Renal cortical epithelial cell (primary cell): ENCODE data around the gene KCNT1. TPM values are rescaled to one million over a fixed set of nuclear protein-coding genes. Genes with fewer than 3 reads are reported as not detected.
A peak's percentile ranks its signal among the peaks of the same experiment; 100 is the strongest.
"Not testable (repeated sequence)": the region's sequence is repeated elsewhere in the genome, so short reads cannot be mapped to it uniquely, and the experiment has no call there.

Source experiments
- DNase-seq: peaks from one replicate; pipeline ENCODE4 v3.0.0-alpha.2; 2011; ENCODE audit warnings: low read depth
- total RNA-seq: library from RNA; depleted of rRNA; stranded (reverse); fragments of >200 nt; gene quantifications from 2 replicates; pipeline ENCODE4 v1.2.3, GENCODE V29; 2014

KCNT1 gene
- total RNA-seq, 1 donor from 2014 or later = not detected

DNA sequence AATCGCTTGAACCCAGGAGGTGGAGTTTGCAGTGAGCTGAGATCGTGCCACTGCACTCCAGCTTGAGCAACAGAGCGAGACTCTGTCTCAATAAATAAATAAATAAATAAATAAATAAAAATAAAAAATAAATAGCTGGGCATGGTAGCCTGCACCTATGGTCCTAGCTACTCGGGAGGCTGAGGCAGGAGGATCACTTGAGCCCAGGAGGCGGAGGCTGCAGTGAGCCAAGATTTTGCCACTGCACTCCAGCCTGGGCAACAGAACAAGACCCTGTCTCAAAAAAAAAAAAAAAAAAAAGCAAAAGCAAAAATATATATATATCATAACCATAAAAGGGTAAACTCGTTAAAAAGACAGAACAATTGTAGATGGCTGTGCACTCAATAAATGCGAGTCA is 29.2 kb upstream of the KCNT1 start:
- not testable (repeated sequence) for DNase-seq

DNA sequence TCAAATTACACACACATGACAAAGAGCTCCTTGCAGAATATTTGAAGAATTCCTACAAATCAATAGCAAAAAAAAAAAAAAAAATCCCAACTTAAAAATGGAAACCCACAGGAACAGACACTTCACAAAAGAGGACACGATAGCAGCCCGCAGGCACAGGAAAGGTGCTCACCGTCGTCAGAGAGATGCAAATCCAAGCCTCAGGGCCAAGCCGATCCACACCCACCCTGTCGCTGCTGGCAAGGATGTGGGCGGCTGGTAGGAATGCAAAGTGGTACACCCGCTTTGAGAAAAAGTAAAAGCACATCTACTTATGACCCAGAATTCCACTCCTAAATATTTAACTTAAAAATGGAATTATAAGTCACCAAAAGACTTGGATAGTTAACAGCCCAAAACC is 28.0 kb upstream of the KCNT1 start:
- no peak for DNase-seq

DNA sequence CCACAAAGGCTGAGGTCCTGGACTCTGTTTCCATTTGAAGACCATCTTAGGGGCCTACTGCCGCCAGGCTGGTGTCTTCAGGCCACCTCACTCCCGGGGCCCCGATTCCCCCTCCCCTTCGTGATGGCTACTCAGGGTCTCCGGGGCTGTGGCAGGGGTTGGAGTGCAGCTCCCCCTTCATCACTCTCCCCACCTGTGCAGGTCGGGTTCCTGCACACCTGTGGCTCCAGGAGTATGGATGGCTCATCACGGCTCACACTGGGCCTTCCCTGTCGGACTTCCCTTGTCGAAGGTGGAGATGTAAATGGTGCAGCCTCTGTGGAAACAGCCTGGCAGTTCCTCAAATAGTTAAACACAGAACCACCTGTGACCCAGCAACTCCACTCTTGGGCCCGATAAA is 27.0 kb upstream of the KCNT1 start:
- DNase-seq = no peak

DNA sequence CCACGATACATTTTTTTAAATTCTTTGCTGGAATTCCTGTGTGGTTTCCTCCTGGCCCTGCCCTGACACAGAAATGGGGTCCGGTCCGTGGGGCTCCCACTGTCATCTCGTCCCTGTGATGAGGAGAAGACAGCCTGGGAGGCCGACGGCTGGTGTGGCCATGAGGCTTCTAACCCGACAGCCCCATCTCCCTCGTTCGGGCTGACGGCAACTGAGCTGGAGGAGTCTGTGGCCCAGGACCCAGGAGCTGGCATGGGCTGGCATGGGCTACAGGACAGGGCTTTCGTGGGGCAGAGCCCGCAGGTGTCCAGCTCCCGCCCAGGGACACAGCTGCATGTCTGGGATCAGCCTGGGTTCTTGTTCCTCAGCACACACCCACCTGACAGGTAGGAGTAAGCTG is 25.1 kb upstream of the KCNT1 start:
- no peak for DNase-seq

DNA sequence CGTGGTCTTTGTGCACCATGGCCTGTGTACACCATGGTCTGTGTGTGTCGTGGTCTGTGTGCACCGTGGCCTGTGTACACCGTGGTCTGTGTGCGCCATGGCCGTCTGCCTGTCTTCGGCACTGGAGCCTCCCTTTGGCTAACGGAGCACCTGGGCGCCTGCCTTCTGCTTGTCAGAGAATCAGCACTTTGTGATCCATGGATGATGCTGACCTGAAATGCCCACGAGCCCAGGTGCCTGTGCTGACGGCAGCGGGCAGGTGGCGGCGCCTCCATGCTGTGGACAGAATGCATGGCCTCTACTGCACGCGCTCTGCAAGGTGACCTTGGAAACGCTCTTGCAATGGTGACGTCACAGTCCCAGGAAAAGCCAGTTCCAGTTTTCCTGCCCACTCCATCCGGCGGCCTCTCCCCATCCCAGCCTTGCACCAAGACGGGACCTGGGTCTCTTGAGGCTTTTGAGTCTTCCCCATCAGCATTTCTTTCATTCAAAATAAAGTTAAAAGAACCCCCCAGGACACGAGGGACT is 24.3 kb upstream of the KCNT1 start:
- no peak for DNase-seq

DNA sequence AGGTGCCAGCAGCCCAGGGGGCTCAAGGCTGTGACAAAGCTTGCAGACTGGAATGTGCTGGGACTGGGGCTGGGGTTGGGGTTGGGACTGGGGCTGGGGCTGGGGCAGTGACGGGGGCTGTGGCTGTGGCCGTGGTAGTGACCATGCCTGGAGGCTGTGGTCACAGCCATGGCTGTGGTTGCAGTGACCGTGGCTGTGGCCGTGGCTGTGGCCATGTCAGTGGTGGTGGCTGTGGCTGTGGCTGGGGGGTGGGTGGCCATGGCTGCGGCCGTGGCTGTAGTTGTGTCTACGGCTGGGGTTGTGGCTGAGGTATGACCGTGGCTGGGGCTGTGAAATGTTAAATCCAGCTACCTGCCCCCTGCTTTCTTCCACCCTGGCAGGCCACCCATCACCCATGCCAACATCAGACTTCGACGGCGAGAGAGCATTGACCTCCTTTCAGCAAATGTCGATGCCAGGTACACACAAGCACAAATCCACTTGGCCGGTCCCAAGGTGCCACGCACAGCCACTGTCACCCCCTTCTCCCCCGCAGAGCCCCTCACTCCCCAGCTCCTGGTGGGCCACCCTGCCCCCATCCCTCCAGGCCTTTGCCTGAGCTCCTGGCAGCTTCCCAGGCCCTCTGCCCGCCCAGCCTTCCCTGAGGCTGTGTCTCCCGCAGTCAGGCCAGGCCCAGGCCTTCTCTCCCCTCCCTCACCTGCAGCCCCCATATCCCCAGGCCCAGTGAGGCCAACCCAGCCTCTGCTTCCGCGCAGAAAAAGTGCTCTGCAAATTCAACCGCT is 23.6 kb upstream of the KCNT1 start:
- no peak for DNase-seq

DNA sequence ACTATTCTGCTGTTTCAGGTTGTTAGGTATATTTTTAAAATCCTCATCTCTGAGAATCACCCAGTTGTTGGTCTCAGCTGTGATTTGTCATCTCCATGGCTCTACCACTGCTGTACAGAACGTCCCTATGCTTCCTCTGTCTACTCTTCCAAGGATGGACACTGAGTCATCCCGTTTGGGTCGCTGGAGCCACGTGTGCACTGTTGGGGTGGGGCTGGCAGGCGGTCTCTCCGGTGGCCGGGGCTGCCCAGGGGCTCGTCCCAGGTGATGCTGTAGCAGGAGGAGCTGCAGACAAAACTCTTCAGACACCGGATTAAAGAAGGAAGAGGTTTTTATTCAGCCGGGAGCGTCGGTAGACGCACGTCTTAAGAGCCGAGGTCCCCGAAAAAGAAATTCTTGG is 21.9 kb upstream of the KCNT1 start:
- no peak for DNase-seq

DNA sequence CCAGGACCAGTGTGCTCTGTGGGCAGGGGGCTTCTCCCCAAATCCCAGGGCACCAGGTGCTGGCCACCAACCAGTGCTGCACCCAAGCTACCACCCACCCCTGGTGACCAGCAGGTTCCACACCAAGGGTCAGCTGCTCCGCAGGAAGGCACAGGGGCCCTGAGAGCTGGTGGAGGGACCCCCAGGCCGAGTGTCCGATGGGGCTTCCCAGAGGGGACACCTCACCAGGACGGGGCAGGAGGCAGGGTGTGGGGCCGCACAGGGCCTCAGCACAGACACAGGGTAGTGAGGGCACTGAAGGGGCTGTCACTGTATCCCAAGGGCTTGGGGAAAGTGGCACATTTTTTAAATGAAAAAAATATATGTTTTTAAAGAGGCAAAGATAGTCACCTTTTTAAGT is 20.8 kb upstream of the KCNT1 start:
- no peak for DNase-seq

DNA sequence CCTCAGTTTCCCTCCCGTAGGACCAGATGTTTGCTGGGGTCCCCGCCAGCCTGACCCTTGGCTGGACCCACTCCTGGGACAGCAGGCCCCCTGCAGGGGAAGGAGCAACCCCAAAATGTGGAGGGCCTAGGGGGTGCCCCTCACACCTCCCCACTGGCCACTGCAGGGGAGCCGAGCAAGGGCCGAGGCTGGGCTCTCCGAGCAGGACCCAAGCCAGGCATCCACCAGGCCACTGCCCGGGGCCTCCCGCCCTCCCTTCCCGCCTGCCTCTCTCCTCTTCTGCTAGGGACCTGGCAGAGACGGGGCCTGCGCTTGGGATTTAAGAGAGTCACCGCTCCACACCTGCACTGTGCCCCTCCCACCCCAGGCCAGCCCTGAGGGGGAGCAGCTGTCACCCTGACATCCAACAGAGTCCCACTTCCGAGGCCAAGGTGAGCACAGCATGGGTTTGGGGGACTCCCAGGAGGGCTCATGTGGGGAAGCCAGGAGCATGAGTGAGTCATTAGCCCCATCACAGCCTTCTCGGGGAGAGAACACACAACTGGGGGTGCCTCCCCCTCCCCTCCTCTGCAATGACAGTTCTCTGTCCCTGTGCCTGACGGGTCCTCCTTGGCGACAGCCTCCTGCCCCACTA is 18.5 kb upstream of the KCNT1 start:
- no peak for DNase-seq

DNA sequence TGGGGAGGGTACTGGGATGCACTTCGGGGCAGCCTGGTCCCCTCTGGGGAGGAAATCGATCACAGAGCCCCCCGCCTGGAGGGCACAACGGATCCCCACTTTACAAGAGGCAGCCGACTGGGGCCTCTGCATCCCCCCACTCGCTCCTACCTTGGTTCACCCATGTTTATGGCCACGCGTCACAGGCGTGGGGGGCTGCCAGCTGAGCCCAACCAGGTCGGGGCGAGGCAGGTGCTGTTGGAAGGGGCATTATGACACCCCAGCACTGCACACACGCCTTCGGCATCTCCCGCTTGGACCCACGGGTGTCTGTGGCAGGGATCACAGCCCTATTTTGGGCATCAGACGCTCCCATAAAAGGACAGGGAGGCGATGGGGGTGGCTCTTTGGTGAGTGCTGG is 17.3 kb upstream of the KCNT1 start:
- no peak for DNase-seq

DNA sequence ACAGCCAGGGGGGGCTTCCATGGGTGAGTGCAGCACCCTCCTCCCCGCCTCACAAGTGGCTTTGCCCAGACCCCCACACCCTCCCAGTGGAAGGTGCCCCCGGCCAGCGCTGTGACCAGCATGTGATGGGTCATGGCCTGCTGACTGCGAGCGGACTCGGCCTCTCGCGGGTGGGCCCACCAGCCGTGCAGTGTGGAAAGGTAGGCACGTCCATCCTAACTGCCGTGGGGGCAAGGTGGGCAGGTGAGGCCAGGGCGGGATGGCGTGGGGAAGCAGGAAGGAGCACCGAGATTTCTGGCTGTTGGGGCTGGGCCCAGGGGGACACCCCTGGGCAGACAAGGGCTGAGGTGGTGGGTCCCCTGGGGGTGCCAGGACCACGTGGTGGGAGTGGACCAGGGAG is 14.8 kb upstream of the KCNT1 start:
- no peak for DNase-seq

DNA sequence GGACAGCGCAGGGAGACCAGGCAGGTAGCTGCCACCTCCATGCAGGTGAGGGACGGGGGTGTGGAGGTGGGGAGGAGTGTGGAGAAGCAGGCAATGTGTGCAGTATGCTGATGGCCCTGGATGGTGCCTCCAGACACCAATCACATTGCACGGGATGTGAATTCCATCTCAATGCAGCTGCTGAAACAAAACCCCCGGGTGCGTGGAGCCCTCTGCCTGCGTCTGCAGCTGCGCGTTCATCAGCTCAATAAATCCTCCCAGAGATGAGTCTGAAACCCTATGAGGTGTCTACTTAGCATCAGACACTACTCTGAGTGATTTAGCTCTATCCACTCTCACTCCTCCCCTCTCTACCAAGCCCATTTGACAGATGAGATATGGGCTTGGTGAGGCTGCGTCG is 13.0 kb upstream of the KCNT1 start:
- no peak for DNase-seq

DNA sequence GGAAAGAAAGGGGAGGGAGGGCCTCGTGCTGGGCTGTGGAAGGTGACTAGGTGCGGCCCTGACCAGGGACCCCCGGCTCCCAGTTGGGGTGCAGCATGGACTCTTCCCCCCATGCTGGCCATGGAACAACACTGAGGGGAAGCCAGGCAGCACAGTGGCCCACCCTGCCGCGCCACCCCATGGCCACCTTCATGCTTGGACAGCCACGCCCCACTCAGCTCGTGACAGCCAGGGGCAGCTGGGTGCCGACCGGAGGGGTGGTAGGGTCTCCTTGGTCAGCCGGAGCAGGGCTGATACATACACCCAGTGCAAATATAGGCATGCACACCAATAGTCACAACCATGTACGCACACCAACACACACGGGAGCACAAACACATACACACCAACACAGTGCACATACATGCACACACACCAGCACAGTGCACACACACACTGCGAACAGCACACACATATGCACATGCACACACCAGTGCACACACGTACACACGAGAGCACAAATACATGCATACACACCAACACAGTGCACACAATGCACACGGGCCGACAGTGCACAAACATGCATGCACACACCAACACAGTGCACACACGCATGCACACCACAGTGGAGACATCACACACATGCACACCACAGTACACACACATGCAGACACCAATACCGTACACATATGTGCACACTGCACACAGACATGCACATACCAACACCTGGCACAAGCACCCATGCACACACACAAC is 11.0 kb upstream of the KCNT1 start:
- DNase-seq = no peak

DNA sequence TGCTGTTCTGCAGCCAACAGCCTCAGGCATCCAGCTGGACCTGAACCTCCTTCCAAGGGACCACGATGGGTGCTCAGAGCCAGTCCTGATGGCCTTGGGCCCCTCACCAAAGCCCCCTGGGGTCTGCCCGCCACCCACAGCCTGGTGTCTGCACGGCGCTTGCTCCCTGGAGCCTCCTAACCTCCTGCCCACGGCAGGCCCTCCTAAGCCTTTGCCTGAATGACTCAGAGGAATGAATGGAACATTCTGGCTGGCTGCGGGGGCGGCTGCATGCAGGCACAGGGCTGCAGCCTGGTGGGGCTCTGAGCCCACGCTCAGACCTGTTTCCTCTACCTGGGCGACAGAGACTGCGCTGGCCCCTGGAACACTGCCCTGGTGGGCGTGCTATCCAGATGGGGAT is 9.6 kb upstream of the KCNT1 start:
- peak; percentile 7 for DNase-seq

DNA sequence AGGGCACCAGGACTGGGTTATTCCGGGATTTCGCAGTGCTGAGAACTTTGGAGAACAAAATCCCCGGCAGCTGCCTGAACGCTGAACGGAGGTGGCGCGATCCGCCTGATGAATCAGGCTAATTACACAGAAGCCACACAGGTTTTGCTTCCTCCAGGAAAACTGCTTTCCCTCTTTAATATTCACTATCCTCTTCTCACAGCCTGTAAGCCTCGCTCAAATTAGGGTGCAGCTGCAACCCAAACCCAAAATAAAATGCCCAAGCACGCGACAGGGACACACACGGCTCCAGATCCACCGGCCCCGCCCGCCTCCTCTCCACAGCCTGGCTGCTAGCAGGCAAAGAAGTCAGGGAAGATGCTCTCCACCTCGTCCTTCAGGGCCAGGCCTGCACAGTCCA is 8.7 kb upstream of the KCNT1 start:
- DNase-seq = no peak

DNA sequence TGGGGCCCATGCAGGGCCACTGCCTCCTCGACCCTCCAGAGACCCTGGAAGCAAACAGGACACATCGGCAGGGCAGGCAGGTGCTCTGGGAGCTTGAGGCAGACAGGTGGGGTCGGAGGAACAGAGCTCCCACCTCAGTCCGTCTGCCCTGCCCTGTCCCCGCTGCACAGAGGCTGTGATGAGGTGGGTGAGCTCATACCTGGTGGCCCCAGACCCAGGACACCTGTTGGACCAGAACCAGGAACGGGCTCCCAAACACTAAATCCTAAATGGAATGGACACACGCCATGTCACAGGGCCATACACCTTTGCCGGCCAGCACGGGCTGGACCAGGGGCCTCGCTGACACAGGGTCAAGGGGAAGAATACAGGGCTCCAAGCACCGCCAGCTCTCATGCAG is 8.2 kb upstream of the KCNT1 start:
- DNase-seq = no peak

DNA sequence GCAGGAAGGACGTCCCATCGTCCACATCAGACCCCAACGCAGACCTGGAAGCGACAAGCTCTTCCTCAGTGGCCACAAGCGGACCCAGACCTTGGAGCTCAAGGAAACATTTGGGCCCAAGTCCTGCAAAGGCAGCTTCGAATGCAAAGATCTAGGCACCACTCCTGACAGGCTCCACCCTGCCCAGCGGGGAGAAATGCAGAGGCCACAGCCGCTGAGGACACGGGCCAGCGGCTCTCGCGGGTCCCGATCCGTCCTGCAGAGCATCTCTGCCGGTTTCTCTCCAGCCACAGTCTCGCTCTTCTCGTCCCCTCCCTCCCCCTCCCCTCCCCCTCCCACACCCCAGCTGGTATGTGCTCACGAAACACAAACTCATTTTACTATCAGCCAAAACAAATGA is 7.6 kb upstream of the KCNT1 start:
- no peak for DNase-seq

DNA sequence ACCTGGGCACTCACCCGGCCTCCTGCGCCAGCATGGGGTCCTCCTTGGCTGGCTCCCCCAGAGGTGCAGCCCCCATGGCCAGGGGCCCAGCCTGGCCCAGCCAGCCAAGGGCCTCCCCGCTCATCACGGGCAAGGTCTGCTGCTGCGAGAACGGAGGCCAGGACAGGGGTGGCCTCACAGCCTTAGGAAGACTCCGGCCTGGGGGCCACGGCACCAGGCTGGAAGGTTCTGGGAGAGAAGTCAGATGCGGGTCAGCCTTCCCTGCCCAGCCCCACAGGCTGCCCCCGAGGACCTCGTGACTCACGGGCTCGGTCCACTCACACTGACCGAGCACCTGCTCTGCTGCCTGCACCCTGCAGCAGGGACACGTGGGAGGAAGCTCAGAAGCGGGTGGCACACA is 6.9 kb upstream of the KCNT1 start:
- no peak for DNase-seq

DNA sequence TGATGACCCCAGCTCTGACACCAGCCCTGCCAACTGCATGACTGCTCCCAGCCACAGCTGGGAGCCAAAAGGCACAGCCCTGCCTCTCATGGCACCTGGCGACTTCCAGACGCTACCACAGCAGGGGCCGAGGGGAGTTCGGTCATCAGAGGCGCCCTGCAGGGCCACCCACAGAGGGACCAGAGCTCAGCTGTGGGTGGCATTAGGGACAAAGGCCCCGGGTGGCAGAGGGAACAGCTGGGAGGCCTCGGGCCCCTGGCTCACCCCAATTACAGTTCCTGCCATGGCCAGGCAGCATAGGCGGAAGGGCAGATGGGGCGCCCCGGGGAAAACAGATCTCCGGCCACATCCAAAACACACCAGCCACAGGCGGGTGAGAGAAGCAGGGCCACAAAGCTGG is 6.3 kb upstream of the KCNT1 start:
- DNase-seq = no peak

DNA sequence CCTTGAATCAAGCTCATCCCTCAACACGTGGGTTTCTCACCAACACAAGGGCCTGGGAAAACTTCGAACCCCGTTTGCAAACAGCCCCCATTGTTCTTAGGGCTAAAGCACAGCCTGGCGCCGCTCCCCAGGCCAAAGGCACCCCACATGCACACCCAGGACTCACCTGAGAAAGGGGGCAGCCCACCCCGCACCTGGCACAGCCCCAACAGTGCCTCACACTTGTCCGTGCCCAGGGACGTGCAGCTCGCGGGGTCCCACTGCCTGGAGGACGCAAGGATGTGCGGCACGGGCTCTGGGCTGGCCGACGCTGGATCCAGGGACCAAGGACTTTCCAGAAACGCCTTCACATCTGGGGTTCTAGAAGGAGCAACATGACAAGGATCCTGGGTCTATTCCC is 5.5 kb upstream of the KCNT1 start:
- no peak for DNase-seq

DNA sequence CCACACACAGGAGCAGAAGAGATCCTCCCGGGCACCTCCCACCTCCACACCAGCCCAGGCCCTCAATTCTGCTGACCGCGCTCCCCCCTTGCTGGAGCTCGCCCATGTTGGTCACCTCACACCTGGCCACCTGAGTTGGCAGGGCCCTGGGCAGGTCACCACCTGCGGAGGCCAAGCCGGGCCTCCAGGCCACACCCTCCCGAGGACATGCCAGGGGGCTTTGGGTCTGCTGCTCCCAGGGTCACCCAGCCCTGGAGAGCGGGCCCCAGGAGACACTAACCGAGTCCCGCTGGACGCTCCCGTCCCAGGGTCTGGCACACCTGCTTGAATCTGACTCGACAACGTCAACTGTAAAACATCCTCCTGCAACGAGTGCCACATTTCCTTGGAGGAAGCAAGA is 4.8 kb upstream of the KCNT1 start:
- no peak for DNase-seq

DNA sequence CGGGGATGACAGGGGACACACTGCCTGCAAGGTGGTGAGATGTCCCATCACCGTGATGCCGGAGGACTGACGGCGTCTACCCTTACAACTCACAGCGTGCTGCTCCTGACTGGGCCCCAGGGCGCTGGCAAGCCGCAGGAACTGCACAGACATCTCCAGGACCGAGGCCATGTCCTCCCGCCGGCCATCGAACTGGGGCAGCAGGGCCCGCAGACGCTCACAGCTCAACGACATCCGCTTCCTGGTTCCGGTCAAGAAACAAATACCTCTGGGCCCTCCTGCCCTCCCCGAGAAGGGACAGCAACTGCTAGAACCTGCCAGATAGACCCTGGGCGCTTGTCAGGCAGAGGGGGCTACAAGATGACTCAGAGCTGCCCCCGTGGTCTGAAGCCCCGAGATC is 3.7 kb upstream of the KCNT1 start:
- no peak for DNase-seq

DNA sequence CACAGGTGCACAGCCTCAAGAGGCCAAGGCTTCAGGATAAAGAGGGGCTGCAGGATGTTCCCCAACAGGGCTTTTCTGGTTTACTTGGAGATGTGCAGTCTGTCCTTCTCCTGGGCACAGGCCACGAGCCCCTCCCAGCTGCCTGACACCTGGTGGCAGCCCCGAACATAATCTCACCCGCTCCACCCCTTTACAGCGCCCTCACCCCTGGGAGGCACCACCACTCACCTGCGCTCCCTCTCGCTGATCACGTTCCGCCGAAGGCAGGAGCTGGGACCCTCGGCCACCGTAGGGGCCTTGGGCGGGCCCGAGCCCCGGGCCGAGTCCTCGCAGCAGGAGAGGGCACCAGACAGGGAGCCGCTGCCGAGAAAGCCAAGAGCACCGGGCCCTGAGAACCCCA is 3.2 kb upstream of the KCNT1 start:
- DNase-seq = no peak
